Left lung (tissue), 10 donors: ENCODE results near the gene INTS2. TPM values are rescaled to one million over a fixed set of nuclear protein-coding genes. Genes with fewer than 3 reads are reported as not detected.
"Not testable (repeated sequence)": the region's sequence is repeated elsewhere in the genome, so short reads cannot be mapped to it uniquely, and the experiment has no call there.

Experiments used
- ATAC-seq: fragments of 200-7000 bp; cut with Tn5 transposase; one replicate; pipeline ENCODE4 v1.9.1; 2020; ENCODE audit warnings: moderate library complexity
- DNase-seq, 4 donors: peaks; one replicate each; pipeline ENCODE4 v3.0.0-alpha.2; 2013 to 2020
- H3K27ac ChIP-seq, 2 donors: fragments of 200-600 bp; sonication (generic) in 1 of 2; one replicate each; pipeline versions ENCODE4 v1.5.0 to v1.8.0; 2020 to 2021
- H3K27me3 ChIP-seq, 2 donors: fragments of 200-600 bp; sonication (generic) in 1 of 2; one replicate each; pipeline versions ENCODE4 v1.5.0 to v1.8.0; 2020 to 2021
- H3K36me3 ChIP-seq, 2 donors: fragments of 200-600 bp; sonication (generic) in 1 of 2; one replicate each; pipeline versions ENCODE4 v1.5.0 to v1.8.0; 2020 to 2021
- H3K4me1 ChIP-seq, 2 donors: fragments of 200-600 bp; one replicate each; pipeline ENCODE4 v1.8.0; 2021
- H3K4me3 ChIP-seq, 2 donors: fragments of 200-600 bp; sonication (generic) in 1 of 2; one replicate each; pipeline versions ENCODE4 v1.5.0 to v1.8.0; 2020 to 2021; ENCODE audit warnings: mild to moderate bottlenecking in 1 of 2
- H3K9me3 ChIP-seq, 2 donors: fragments of 200-600 bp; sonication (generic) in 1 of 2; one replicate each; pipeline versions ENCODE4 v1.5.0 to v1.8.0; 2020 to 2021
- intact Hi-C, 2 donors: fragments of 100-400 bp; cut with DNase I; formaldehyde crosslinking; loops; one replicate each; pipeline versions ENCODE4 v1.11.2 to v1.14.2; 2022
- polyA plus RNA-seq, 6 donors: library from polyadenylated mRNA; unstranded; fragments of 120-200 nt; gene quantifications; one replicate each; pipeline ENCODE4 v1.2.1, GENCODE V29; 2013; ENCODE audit not compliant: insufficient read length in 6 of 6
- total RNA-seq, 2 donors: library from RNA; stranded (reverse); fragmentation: NEBNext Ultra II Directional; extraction: Animal tissue kit (Norgen Biotek cat#: 25700); gene quantifications; one replicate each; pipeline ENCODE4 v1.2.1, GENCODE V29; 2021
- TF ChIP-seq, protein P1 (sequence below), 2 donors: fragments of 200-600 bp; sonication (generic) in 1 of 2; IDR thresholded peaks; one replicate each; pipeline versions ENCODE4 v1.5.0 to v1.8.0; 2021; ENCODE audit warnings: antibody characterized with exemption in 2 of 2
- donor health status: DM: no; HTN: yes; CAD: no.
- donor health status: DM: no; HTN: no; CAD: no.

INTS2 gene
- total and polyA plus RNA-seq, 8 donors, result 11.3 to 14.8 (median 12.5) TPM

- no peaks in the 10 kb centered on the region for H3K36me3 ChIP-seq
- no peaks in the 10 kb centered on the region for H3K4me1 ChIP-seq
- H3K4me3 ChIP-seq, result no peak overlapping the region
- DNase-seq, result no peak
- no peak for ATAC-seq
- H3K27ac ChIP-seq, result no peak overlapping the region
- peaks cover 0 to 3% of the 10 kb centered on the region in 2 donors for H3K9me3 ChIP-seq
- H3K27me3 ChIP-seq, result no peaks in the 10 kb centered on the region
- intact Hi-C loops, result no loop called here
- TF ChIP-seq, protein P1, sequence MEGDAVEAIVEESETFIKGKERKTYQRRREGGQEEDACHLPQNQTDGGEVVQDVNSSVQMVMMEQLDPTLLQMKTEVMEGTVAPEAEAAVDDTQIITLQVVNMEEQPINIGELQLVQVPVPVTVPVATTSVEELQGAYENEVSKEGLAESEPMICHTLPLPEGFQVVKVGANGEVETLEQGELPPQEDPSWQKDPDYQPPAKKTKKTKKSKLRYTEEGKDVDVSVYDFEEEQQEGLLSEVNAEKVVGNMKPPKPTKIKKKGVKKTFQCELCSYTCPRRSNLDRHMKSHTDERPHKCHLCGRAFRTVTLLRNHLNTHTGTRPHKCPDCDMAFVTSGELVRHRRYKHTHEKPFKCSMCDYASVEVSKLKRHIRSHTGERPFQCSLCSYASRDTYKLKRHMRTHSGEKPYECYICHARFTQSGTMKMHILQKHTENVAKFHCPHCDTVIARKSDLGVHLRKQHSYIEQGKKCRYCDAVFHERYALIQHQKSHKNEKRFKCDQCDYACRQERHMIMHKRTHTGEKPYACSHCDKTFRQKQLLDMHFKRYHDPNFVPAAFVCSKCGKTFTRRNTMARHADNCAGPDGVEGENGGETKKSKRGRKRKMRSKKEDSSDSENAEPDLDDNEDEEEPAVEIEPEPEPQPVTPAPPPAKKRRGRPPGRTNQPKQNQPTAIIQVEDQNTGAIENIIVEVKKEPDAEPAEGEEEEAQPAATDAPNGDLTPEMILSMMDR (IDR thresholded peaks at IDR 0.05), result no peak
Observed at GRCh38 chr17:61825448-61826137, 102.2 kb downstream of the INTS2 start.

GRCh38 chr17:61822326-61823285 is 105.2 kb downstream of the INTS2 start:
- TF ChIP-seq, protein P1 (IDR thresholded peaks at IDR 0.05), result no peak
- DNase-seq (no peak), ATAC-seq (no peak)
- no peaks in the 10 kb centered on the region for H3K36me3 ChIP-seq
- H3K27me3 ChIP-seq, result no peaks in the 10 kb centered on the region
- intact Hi-C loops, result no loop called here
- H3K4me1 ChIP-seq, result no peaks in the 10 kb centered on the region
- peaks cover 0 to 5% of the 10 kb centered on the region in 2 donors for H3K9me3 ChIP-seq
- no peak overlapping the region for H3K27ac ChIP-seq
- no peak overlapping the region for H3K4me3 ChIP-seq

DNA sequence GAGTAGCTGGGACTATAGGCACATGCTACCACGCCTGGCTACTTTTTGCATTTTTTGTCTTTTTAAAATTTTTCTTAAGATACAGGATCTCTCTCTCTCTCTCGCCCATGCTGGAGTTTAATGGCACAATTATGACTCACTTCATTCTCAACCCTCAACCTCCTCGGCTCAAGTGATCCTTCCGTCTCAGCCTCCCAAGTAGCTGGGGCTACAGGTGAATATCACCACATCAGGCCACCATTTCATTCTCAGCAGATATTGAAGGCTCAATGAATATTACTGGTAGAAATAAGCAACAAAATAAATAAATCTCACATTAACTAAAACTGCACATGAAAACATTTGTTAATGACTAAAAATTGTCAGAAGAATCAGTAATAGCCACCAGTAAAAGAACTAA is 106.1 kb downstream of the INTS2 start:
- Histone ChIP-seq H3K9me3 (peaks cover 0 to 5% of the 10 kb centered on the region in 2 donors), H3K27ac (no peak overlapping the region), H3K36me3 (no peaks in the 10 kb centered on the region), H3K4me1 (peaks cover 0 to 2% of the 10 kb centered on the region in 2 donors), H3K27me3 (no peaks in the 10 kb centered on the region), H3K4me3 (no peak overlapping the region)
- intact Hi-C loops, result no loop called here
- TF ChIP-seq, protein P1 (IDR thresholded peaks at IDR 0.05), result no peak
- no peak for DNase-seq
- ATAC-seq, result no peak

DNA sequence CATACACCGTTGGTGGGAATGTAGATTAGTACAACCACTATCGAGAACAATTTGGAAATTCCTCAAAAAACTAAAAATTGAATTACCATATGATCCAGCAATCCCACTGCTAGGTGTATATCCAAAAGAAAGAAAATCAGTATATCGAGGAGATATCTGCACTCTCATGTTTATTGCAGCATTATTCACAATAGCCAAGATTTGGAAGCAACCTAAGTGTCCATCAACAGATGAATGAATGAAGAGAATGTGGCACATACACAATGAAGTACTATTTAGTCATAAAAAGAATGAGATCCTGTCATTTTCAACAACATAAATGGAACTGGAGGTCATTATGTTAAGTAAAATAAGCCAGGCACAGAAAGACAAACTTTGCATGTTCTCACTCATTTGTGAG is 108.5 kb downstream of the INTS2 start:
- H3K4me1 ChIP-seq, H3K4me3 ChIP-seq, H3K9me3 ChIP-seq, H3K36me3 ChIP-seq, H3K27ac ChIP-seq, ATAC-seq, DNase-seq, H3K27me3 ChIP-seq: not testable (repeated sequence)
- intact Hi-C loops, result loop anchor here in 1 of 2 donors (10.0 kb wide), 1 partner anchor 54 kb away; no protein-coding TSS in a partner anchor

DNA sequence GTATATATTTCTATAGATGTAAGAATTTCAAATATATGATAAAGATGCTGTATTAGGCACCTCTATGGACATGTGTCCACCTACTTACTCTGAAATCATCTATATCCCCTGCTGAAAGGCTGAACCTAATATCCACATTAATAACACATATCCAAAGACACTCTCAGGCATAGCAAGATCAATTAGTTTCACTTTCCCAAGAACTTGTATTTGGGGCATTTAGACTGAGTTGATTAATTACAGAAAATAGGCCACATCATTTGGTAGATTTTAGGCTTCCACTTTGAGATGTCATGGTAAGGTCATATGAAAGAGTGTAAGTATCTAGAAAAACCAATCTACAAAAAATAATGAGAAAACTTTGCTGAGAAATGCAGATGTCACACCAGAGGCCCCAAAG is 109.6 kb downstream of the INTS2 start:
- DNase-seq, result no peak
- H3K27me3 ChIP-seq, result no peaks in the 10 kb centered on the region
- TF ChIP-seq, protein P1 (IDR thresholded peaks at IDR 0.05), result no peak

More for the DNA sequence above, 109.6 kb downstream of the INTS2 start:
- Histone ChIP-seq H3K4me1 (peaks cover 0 to 6% of the 10 kb centered on the region in 2 donors), H3K4me3 (no peak overlapping the region), H3K27ac (no peak overlapping the region), H3K36me3 (no peaks in the 10 kb centered on the region), H3K9me3 (peaks cover 0 to 5% of the 10 kb centered on the region in 2 donors)
- no peak for ATAC-seq
- intact Hi-C loops, result loop anchor here in 1 of 2 donors (10.0 kb wide), 1 partner anchor 53 kb away; no protein-coding TSS in a partner anchor
